Endothelial cell of umbilical vein (primary cell): ENCODE data around the gene LIPJ. TPM values are rescaled to one million over a fixed set of nuclear protein-coding genes. Genes with fewer than 3 reads are reported as not detected.

ENCODE experiments used
- BruUV-seq: library from RNA; stranded (reverse); fragments of 400-500 nt; replicated peaks from 2 replicates; lab custom pipeline; 2021; lab: Mats Ljungman, UMichigan
- CTCF ChIA-PET: fragments of 300-600, 350-600 bp; sonication (Branson Sonifier 250); formaldehyde crosslinking; loops from one replicate; lab custom pipeline; 2021; ENCODE audit warnings: antibody characterized with exemption, inconsistent platforms; lab: Charles Lee
- POLR2A ChIA-PET: fragments of 300-600, 350-600 bp; sonication (Branson Sonifier 250); formaldehyde crosslinking; loops from one replicate; lab custom pipeline; 2021; ENCODE audit warnings: antibody characterized with exemption, inconsistent platforms; lab: Charles Lee
- DNase-seq: peaks from one replicate; pipeline ENCODE4 v3.0.0-alpha.2; 2011; ENCODE audit warnings: low read depth, low spot score
- FAIRE-seq: peaks from 2 replicates; lab custom pipeline; 2011; peaks lifted over from hg19 to GRCh38; lab: Jason Lieb, UNC
- H2AFZ ChIP-seq: 2 replicates; pipeline ENCODE4 v1.6.0; 2012; ENCODE audit warnings: low read depth, low read length, control low read depth, inconsistent platforms
- H3K27ac ChIP-seq: 2 replicates; pipeline ENCODE4 v1.5.1; 2011; ENCODE audit warnings: low read depth, mild to moderate bottlenecking, control low read depth, low read length, moderate library complexity; ENCODE audit not compliant: insufficient read depth
- H3K27me3 ChIP-seq, 2 experiments: 2 replicates each; pipeline versions ENCODE4 v1.6.0 to v1.6.1; 2011; ENCODE audit warnings: low read length in 2 of 2, mixed read lengths in 1 of 2; ENCODE audit not compliant: control insufficient read depth in 2 of 2, insufficient read depth in 2 of 2
- H3K36me3 ChIP-seq, 2 experiments: 2 replicates in 1 of 2; 3 replicates in 1 of 2; pipeline ENCODE4 v1.5.1; 2011; ENCODE audit warnings: low read length in 2 of 2, mild to moderate bottlenecking in 1 of 2, moderate library complexity in 1 of 2; ENCODE audit not compliant: control insufficient read depth in 2 of 2, insufficient read depth in 2 of 2; ENCODE audit errors: extremely low read depth in 1 of 2
- H3K4me1 ChIP-seq: 3 replicates; pipeline ENCODE4 v1.5.1; 2011; ENCODE audit warnings: mild to moderate bottlenecking, low read length; ENCODE audit not compliant: control insufficient read depth, insufficient read depth; ENCODE audit errors: extremely low read depth
- H3K4me2 ChIP-seq: 2 replicates; pipeline ENCODE4 v1.6.1; 2011; ENCODE audit warnings: low read length, control low read depth, mixed read lengths; ENCODE audit not compliant: insufficient read depth
- H3K4me3 ChIP-seq, 3 experiments: fragments of 200-600 bp in 1 of 3; sonication (generic), shearing (Covaris generic) in 1 of 3; replicated peaks in 1 of 3; 2 replicates each; pipeline ENCODE4 v1.5.1; 2011 to 2016; ENCODE audit warnings: control low read depth in 3 of 3, low read length in 3 of 3, mild to moderate bottlenecking in 2 of 3, inconsistent platforms in 1 of 3, low read depth in 1 of 3, moderate library complexity in 1 of 3; ENCODE audit not compliant: insufficient read depth in 1 of 3
- H3K79me2 ChIP-seq: 2 replicates; pipeline ENCODE4 v1.6.0; 2012; ENCODE audit warnings: low read length, inconsistent platforms; ENCODE audit not compliant: control insufficient read depth, insufficient read depth
- H3K9ac ChIP-seq: replicated peaks from 2 replicates; pipeline ENCODE3; 2011; ENCODE audit warnings: low read length, control low read depth; ENCODE audit not compliant: insufficient read depth; ENCODE audit errors: extremely low read depth
- H3K9me1 ChIP-seq: replicated peaks from 3 replicates; pipeline ENCODE4 v1.6.0; 2011; ENCODE audit warnings: mild to moderate bottlenecking, low read length; ENCODE audit not compliant: control insufficient read depth, insufficient read depth; ENCODE audit errors: extremely low read depth
- H3K9me3 ChIP-seq: replicated peaks from 2 replicates; pipeline ENCODE4 v1.5.1; 2012; ENCODE audit warnings: low read length, inconsistent platforms; ENCODE audit not compliant: control insufficient read depth, insufficient read depth
- H4K20me1 ChIP-seq: replicated peaks from 2 replicates; pipeline ENCODE3; 2011; ENCODE audit warnings: mild to moderate bottlenecking, low read length; ENCODE audit not compliant: control insufficient read depth, insufficient read depth; ENCODE audit errors: extremely low read depth
- EZH2 ChIP-seq: IDR thresholded peaks from 2 replicates; pipeline ENCODE4 v1.6.1; 2012; ENCODE audit warnings: borderline replicate concordance, low read depth, mild to moderate bottlenecking, moderate library complexity, low read length, inconsistent platforms; ENCODE audit not compliant: severe bottlenecking
- FOS ChIP-seq: IDR thresholded peaks from 2 replicates; pipeline ENCODE4 v1.6.1; 2011; ENCODE audit warnings: mild to moderate bottlenecking, low read length, moderate library complexity, borderline replicate concordance; ENCODE audit not compliant: insufficient read depth
- GATA2 ChIP-seq: IDR thresholded peaks from 2 replicates; pipeline ENCODE4 v1.7.0; 2011; ENCODE audit warnings: low read depth, mild to moderate bottlenecking, moderate library complexity, mixed read lengths, low read length; ENCODE audit not compliant: insufficient read length, insufficient read depth
- JUN ChIP-seq: IDR thresholded peaks from 2 replicates; pipeline ENCODE4 v1.6.1; 2011; ENCODE audit warnings: borderline replicate concordance, low read depth; ENCODE audit not compliant: insufficient read length, insufficient read depth
- MYC ChIP-seq: IDR thresholded peaks from one replicate; pipeline ENCODE4 v1.6.1; 2011; ENCODE audit warnings: mild to moderate bottlenecking, low read depth, low read length
- POLR2A ChIP-seq: IDR thresholded peaks from 2 replicates; pipeline ENCODE4 v1.6.1; 2012; ENCODE audit warnings: low read depth, mild to moderate bottlenecking, control low read depth, low read length
- POLR2AphosphoS5 ChIP-seq: IDR thresholded peaks from 2 replicates; pipeline ENCODE4 v1.6.1; 2012; ENCODE audit warnings: low read depth, mild to moderate bottlenecking, control low read depth, low read length, moderate library complexity; ENCODE audit not compliant: insufficient read depth
- dilution Hi-C: fragments of 300-500 bp; cut with MboI; formaldehyde crosslinking; loops from one replicate; pipeline ENCODE4 v1.15.0; 2019; ENCODE audit warnings: low sequenced_read_pairs; ENCODE audit not compliant: extremely low pct_ligation_motif_present
- intact Hi-C: fragments of 100-400 bp; cut with micrococcal nuclease; formaldehyde crosslinking; loops from one replicate; pipeline ENCODE4 v1.10.0; 2022
- polyA plus RNA-seq, 4 experiments: library from polyadenylated mRNA; depleted of rRNA in 3 of 4; stranded (reverse) in 3 of 4; unstranded in 1 of 4; fragments of >200 nt; gene quantifications; 2 replicates each; pipeline versions ENCODE4 v1.2.1 to v1.2.3, GENCODE V29; 2011 to 2012; ENCODE audit warnings: missing spikeins in 1 of 4
- total RNA-seq: library from RNA; stranded (reverse); gene quantifications from 2 replicates; pipeline ENCODE4 v1.2.3, GENCODE V29; 2021
- TF ChIP-seq, protein P1 (sequence below), 2 donors: IDR thresholded peaks; 1 replicate in 1 of 2; 2 replicates in 1 of 2; pipeline ENCODE4 v1.5.1; 2011; ENCODE audit warnings: low read length in 2 of 2, mild to moderate bottlenecking in 2 of 2, moderate library complexity in 2 of 2, control low read depth in 1 of 2, inconsistent platforms in 1 of 2, low read depth in 1 of 2; ENCODE audit not compliant: insufficient read depth in 1 of 2; ENCODE audit errors: extremely low read depth in 1 of 2
- TF ChIP-seq, protein P2 (sequence below): IDR thresholded peaks from 2 replicates; pipeline ENCODE4 v1.6.1; 2011; ENCODE audit not compliant: insufficient read depth, insufficient read length

Gene LIPJ
- total and polyA plus RNA-seq, 2 donors (not counting 3 experiments of a cell fraction or from before 2014, with no cell fraction given), result 0.09 TPM; not detected in 1

DNA sequence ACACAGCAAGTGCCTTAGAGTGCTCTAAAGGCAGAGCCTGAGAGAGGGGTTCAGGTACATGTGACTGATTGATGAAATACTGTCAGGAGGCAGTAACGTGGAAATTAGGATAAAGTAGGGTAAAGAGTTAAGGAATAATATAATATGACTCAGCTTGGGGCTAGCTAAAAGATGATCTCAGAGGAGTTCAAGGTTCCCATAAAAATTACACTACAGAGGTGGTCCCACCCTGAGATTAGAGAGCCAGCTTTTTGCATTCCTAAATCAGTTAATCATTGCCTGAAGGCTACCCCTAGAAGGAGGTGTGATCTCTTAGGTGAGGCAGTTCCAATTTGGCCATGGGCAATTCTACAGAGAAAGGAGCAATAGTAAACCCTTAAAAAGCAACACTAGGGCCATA lies 5.8 kb downstream of the LIPJ start:
- H3K4me2 ChIP-seq, result no peak overlapping the region
- no peaks in the 10 kb centered on the region for H3K27me3 ChIP-seq
- H3K4me1 ChIP-seq, result no peaks in the 10 kb centered on the region
- DNase-seq (no peak), FAIRE-seq (no peak)
- TF ChIP-seq, protein P1, sequence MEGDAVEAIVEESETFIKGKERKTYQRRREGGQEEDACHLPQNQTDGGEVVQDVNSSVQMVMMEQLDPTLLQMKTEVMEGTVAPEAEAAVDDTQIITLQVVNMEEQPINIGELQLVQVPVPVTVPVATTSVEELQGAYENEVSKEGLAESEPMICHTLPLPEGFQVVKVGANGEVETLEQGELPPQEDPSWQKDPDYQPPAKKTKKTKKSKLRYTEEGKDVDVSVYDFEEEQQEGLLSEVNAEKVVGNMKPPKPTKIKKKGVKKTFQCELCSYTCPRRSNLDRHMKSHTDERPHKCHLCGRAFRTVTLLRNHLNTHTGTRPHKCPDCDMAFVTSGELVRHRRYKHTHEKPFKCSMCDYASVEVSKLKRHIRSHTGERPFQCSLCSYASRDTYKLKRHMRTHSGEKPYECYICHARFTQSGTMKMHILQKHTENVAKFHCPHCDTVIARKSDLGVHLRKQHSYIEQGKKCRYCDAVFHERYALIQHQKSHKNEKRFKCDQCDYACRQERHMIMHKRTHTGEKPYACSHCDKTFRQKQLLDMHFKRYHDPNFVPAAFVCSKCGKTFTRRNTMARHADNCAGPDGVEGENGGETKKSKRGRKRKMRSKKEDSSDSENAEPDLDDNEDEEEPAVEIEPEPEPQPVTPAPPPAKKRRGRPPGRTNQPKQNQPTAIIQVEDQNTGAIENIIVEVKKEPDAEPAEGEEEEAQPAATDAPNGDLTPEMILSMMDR (IDR thresholded peaks at IDR 0.05; ENCODE audit: extremely low read depth in 1 of 2, insufficient read depth in 1 of 2, low read depth in 1 of 2, low read length in 2 of 2), result no peak
- no peak for TF ChIP-seq MYC
- no peak for TF ChIP-seq EZH2
- no peak for TF ChIP-seq POLR2AphosphoS5
- no peak for TF ChIP-seq JUN
- TF ChIP-seq GATA2, result no peak
- TF ChIP-seq, protein P2, sequence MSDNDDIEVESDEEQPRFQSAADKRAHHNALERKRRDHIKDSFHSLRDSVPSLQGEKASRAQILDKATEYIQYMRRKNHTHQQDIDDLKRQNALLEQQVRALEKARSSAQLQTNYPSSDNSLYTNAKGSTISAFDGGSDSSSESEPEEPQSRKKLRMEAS, result no peak
- no peak for TF ChIP-seq POLR2A
- TF ChIP-seq FOS, result no peak
- POLR2A ChIA-PET, result no interaction called here
- H3K4me3 ChIP-seq, result no peak overlapping the region
- CTCF ChIA-PET, result interaction anchor here (1.8 kb wide), 1 partner anchor 9 kb away, joined by 8 read pairs; the partner anchor contains the start of gene RNLS
- BruUV-seq, result no TSS peak
- no peak overlapping the region for H3K9ac ChIP-seq
- H3K27ac ChIP-seq, result no peak overlapping the region
- H3K79me2 ChIP-seq, result no peaks in the 10 kb centered on the region
- dilution Hi-C loops (no loop called here), intact Hi-C loops (no loop called here)
- H3K9me3 ChIP-seq, result no peaks in the 10 kb centered on the region
- no peaks in the 10 kb centered on the region for H4K20me1 ChIP-seq
- H2AFZ ChIP-seq, result no peak overlapping the region
- no peaks in the 10 kb centered on the region for H3K36me3 ChIP-seq
- no peaks in the 10 kb centered on the region for H3K9me1 ChIP-seq
